HepG2 (cell line): ENCODE data around the gene TMEM95.
"Not testable (repeated sequence)": the region's sequence is repeated elsewhere in the genome, so short reads cannot be mapped to it uniquely, and the experiment has no call there.

Experiments
- ADNP ChIP-seq: sonication (generic); formaldehyde crosslinking; IDR thresholded peaks from 2 replicates; pipeline ENCODE4 v1.4.0; 2020; ENCODE audit warnings: missing genetic modification reagents
- EP300 ChIP-seq, 3 experiments: sonication (generic) in 1 of 3; formaldehyde crosslinking in 1 of 3; IDR thresholded peaks; 2 replicates each; pipeline versions ENCODE4 v1.5.1 to v1.6.1; 2011 to 2020; ENCODE audit warnings: low read depth in 2 of 3, low read length in 2 of 3, borderline replicate concordance in 1 of 3, improper control_type of control experiment in 1 of 3, mild to moderate bottlenecking in 1 of 3, missing genetic modification reagents in 1 of 3, moderate library complexity in 1 of 3
- EZH2 ChIP-seq: conservative IDR thresholded peaks from 2 replicates; pipeline ENCODE4 v1.6.1; 2012; ENCODE audit warnings: mild to moderate bottlenecking, low read depth, low read length, moderate library complexity
- MLLT10 ChIP-seq: sonication (generic); formaldehyde crosslinking; IDR thresholded peaks from 2 replicates; pipeline ENCODE4 v1.4.0; 2020; ENCODE audit warnings: missing genetic modification reagents
- PCBP2 ChIP-seq: fragments of 200-400 bp; formaldehyde crosslinking; optimal IDR thresholded peaks from 2 replicates; pipeline ENCODE3; 2018; ENCODE audit warnings: low read length, low read depth; ENCODE audit not compliant: poor library complexity, severe bottlenecking
- POLR2A ChIP-seq, 2 experiments: IDR thresholded peaks; 2 replicates each; pipeline ENCODE4 v1.6.1; 2011; ENCODE audit warnings: low read depth in 2 of 2, low read length in 2 of 2, mild to moderate bottlenecking in 1 of 2, moderate library complexity in 1 of 2; ENCODE audit not compliant: insufficient read depth in 1 of 2
- SP1 ChIP-seq, 2 experiments: fragments of 450-650 bp in 1 of 2; sonication (generic) in 1 of 2; formaldehyde crosslinking in 1 of 2; IDR thresholded peaks; 2 replicates each; pipeline versions ENCODE4 v1.4.0 to v1.6.1; 2016 to 2020; ENCODE audit warnings: missing genetic modification reagents in 1 of 2
- TCF7L2 ChIP-seq: IDR thresholded peaks from 2 replicates; pipeline ENCODE4 v1.6.1; 2011; ENCODE audit warnings: mild to moderate bottlenecking, low read depth, low read length, moderate library complexity
- YY1 ChIP-seq: IDR thresholded peaks from 2 replicates; pipeline ENCODE4 v1.6.1; 2011; ENCODE audit warnings: low read length, low read depth, moderate library complexity, mild to moderate bottlenecking; ENCODE audit not compliant: insufficient read depth, insufficient replicate concordance
- ZNF616 ChIP-seq: sonication (generic); formaldehyde crosslinking; IDR thresholded peaks from 2 replicates; pipeline ENCODE4 v1.5.0; 2020; ENCODE audit warnings: low read depth, mild to moderate bottlenecking, missing genetic modification reagents
- TF ChIP-seq, protein P1 (sequence below): sonication (generic); formaldehyde crosslinking; conservative IDR thresholded peaks from 2 replicates; pipeline ENCODE4 v1.4.0; 2020; ENCODE audit warnings: missing genetic modification reagents
- TF ChIP-seq, protein P2 (sequence below): IDR thresholded peaks from 2 replicates; pipeline ENCODE4 v1.6.1; 2016; ENCODE audit warnings: missing compliant biosample characterization, missing genetic modification reagents, borderline replicate concordance
- TF ChIP-seq, protein P3 (sequence below): sonication (generic); formaldehyde crosslinking; IDR thresholded peaks from 2 replicates; pipeline ENCODE4 v1.5.0; 2020; ENCODE audit warnings: missing genetic modification reagents
- TF ChIP-seq, protein P4 (sequence below): sonication (generic); formaldehyde crosslinking; IDR thresholded peaks from 2 replicates; pipeline ENCODE4 v1.5.0; 2020; ENCODE audit warnings: mild to moderate bottlenecking, missing genetic modification reagents, moderate library complexity

DNA sequence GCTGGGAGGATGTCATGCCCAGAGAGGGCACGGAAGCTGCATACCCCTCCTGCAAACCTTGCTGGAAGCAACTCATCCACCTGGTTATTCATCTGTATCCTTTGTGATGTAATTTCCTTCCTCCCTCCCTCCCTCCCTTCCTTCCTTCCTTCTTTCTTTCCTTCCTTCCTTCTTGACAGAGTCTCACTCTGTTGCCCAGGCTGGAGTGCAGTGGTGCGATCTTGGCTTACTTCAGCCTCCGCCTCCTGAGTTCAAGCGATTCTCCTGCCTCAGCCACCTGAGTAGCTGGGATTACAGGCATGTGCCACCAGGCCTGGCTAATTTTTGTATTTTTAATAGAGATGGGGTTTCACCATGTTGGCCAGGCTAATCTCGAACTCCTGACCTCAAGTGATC is 13.6 kb downstream of the TMEM95 start:
- TF ChIP-seq, protein P1, sequence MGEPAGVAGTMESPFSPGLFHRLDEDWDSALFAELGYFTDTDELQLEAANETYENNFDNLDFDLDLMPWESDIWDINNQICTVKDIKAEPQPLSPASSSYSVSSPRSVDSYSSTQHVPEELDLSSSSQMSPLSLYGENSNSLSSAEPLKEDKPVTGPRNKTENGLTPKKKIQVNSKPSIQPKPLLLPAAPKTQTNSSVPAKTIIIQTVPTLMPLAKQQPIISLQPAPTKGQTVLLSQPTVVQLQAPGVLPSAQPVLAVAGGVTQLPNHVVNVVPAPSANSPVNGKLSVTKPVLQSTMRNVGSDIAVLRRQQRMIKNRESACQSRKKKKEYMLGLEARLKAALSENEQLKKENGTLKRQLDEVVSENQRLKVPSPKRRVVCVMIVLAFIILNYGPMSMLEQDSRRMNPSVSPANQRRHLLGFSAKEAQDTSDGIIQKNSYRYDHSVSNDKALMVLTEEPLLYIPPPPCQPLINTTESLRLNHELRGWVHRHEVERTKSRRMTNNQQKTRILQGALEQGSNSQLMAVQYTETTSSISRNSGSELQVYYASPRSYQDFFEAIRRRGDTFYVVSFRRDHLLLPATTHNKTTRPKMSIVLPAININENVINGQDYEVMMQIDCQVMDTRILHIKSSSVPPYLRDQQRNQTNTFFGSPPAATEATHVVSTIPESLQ (CRISPR knock-in tag), result not testable (repeated sequence)
- TF ChIP-seq, protein P2, sequence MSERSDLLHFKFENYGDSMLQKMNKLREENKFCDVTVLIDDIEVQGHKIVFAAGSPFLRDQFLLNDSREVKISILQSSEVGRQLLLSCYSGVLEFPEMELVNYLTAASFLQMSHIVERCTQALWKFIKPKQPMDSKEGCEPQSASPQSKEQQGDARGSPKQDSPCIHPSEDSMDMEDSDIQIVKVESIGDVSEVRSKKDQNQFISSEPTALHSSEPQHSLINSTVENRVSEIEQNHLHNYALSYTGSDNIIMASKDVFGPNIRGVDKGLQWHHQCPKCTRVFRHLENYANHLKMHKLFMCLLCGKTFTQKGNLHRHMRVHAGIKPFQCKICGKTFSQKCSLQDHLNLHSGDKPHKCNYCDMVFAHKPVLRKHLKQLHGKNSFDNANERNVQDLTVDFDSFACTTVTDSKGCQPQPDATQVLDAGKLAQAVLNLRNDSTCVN (CRISPR knock-in tag), result not testable (repeated sequence)
- TF ChIP-seq TCF7L2; ZNF616 (CRISPR knock-in tag); MLLT10 (CRISPR knock-in tag); EZH2; POLR2A (IDR thresholded peaks at IDR 0.05; ENCODE audit: insufficient read depth in 1 of 2, low read depth in 2 of 2, low read length in 2 of 2); PCBP2; EP300 (IDR thresholded peaks at IDR 0.05; ENCODE audit: low read depth in 2 of 2, low read length in 2 of 2); EP300 (CRISPR knock-in tag; IDR thresholded peaks at IDR 0.05; ENCODE audit: borderline replicate concordance); ADNP (CRISPR knock-in tag); YY1; SP1 (IDR thresholded peaks at IDR 0.05); SP1 (CRISPR knock-in tag; IDR thresholded peaks at IDR 0.05): not testable (repeated sequence)
- TF ChIP-seq, protein P3, sequence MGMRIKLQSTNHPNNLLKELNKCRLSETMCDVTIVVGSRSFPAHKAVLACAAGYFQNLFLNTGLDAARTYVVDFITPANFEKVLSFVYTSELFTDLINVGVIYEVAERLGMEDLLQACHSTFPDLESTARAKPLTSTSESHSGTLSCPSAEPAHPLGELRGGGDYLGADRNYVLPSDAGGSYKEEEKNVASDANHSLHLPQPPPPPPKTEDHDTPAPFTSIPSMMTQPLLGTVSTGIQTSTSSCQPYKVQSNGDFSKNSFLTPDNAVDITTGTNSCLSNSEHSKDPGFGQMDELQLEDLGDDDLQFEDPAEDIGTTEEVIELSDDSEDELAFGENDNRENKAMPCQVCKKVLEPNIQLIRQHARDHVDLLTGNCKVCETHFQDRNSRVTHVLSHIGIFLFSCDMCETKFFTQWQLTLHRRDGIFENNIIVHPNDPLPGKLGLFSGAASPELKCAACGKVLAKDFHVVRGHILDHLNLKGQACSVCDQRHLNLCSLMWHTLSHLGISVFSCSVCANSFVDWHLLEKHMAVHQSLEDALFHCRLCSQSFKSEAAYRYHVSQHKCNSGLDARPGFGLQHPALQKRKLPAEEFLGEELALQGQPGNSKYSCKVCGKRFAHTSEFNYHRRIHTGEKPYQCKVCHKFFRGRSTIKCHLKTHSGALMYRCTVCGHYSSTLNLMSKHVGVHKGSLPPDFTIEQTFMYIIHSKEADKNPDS (CRISPR knock-in tag), result not testable (repeated sequence)
- TF ChIP-seq, protein P4, sequence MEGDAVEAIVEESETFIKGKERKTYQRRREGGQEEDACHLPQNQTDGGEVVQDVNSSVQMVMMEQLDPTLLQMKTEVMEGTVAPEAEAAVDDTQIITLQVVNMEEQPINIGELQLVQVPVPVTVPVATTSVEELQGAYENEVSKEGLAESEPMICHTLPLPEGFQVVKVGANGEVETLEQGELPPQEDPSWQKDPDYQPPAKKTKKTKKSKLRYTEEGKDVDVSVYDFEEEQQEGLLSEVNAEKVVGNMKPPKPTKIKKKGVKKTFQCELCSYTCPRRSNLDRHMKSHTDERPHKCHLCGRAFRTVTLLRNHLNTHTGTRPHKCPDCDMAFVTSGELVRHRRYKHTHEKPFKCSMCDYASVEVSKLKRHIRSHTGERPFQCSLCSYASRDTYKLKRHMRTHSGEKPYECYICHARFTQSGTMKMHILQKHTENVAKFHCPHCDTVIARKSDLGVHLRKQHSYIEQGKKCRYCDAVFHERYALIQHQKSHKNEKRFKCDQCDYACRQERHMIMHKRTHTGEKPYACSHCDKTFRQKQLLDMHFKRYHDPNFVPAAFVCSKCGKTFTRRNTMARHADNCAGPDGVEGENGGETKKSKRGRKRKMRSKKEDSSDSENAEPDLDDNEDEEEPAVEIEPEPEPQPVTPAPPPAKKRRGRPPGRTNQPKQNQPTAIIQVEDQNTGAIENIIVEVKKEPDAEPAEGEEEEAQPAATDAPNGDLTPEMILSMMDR, result not testable (repeated sequence)
